ENCODE results near the gene TBX2.
"Not testable (repeated sequence)": the region's sequence is repeated elsewhere in the genome, so short reads cannot be mapped to it uniquely, and the experiment has no call there.

The TBX2 gene

DNA sequence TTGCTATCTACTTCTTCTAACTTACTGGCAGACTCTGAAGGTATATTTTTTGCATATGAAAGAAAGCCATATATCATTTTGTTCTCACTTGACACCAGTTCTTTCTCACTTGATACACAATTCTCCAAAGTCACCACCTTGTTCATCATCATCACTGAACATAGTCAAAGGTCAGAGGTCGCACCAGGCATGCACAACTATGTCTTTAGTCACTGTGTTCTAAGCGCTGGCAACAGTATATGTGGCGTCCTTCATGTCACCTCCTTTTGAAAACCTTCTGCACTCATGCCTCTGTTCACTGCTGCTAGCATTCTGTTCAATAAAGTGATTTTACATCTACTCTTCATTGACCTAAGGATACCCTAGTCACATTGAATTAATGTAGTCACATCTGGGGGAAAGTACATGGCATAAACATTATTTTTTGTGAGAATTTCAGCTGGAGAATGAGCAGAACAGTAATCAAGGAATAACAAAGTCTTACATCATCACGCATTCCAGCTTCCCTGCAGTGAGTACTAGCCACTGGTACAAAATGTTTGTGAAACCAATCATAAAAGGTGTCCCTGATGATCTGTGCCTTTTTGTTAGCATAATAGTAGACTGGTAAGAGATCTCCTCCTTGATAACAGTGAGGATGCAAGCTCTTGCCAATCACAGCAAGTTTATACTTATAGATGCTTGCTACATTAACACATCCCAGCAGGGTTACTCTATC lies 32.1 kb downstream of the TBX2 start:
- DNase-seq (ENCODE audit: low read depth in 2 of 2) = no peak

DNA sequence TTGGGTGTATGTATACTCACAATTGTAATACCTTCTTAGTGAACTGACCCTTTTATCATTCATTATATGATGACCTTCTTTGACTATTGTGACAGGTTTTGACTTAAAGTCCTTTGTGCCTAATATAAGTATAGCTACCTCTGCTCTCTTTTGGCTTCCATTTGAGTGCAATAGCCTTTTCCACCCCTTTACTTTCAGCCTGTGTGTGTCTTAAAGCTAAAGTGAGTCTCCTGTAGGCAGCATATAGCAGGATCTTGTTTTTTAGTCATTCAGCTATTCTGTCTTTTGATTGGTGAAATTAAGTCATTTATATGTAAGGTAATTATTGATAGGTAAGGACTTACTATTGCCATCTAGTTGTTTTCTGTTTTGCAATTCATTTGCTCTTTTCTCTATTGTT lies 36.6 kb downstream of the TBX2 start:
- no peak for DNase-seq (ENCODE audit: low read depth in 2 of 2)

DNA sequence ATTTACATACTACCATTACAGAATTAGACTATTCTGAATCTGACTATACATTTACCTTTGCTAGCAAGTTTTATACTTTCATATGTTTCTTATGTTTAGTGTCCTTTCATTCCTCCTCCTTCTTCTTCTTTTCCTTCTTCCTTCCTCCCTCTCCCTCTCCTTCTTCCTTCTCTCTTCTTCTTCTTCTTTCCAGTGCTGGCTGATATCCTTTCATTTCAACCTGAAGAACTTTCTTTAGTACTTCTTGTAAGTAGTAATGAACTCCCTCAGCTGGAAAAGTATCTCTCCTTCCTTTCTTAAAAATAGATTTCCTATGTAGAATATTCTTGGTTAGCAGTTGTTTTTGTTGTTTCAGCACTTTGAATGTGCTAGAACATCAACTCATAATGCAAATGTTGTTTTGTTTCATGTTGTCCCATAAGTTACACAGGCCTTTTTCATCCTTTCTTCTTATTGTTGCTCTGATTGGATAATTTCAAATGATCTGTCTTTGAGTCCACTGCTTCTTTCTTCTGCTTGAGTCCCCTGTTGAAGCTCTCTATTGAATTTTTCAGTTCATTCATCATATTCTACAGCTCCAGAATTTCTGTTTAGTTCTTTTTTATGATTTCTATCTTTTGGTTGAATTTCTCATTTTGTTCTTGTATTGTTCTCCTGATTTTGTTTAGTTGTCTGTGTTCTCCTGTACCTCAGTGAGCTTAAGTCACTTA lies 37.5 kb downstream of the TBX2 start:
- DNase-seq (ENCODE audit: low read depth in 2 of 2) = no peak

DNA sequence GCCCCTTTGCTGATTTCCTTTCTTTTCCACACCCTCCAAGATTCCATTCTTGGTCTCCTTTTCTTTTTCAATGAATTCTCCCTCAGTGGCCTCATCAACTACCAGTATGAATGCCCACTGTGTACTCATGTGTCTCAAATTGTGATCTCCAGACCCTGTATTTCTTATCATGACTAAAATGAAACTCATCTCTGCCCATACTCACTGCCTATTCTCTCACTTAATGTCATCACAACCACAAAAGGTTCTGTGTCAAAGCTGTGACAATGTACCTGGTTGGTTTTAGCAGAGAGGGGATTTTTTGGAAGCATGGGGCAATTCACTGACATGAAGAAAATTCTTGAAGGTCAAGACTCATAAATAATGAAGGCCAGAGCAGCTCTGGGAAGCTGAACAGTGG lies 41.1 kb downstream of the TBX2 start:
- no peak for DNase-seq (ENCODE audit: low read depth in 2 of 2)

DNA sequence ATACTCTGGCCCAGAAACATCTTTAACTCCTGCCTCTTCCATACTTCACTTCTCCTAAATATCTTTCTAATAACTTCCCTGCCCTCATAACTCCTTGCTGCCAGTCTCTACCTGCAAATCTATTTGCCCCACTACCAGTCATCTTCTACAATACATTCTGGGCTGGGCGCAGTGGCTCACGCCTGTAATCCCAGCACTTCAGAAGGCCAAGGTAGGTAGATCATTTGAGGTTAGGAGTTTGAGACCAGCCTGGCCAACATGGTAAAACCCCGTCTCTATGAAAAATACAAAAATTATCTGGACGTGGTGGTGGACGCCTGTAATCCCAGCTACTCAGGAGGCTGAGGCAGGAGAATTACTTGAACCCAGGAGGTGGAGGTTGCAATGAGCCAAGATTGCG lies 41.9 kb downstream of the TBX2 start:
- not testable (repeated sequence) for DNase-seq (ENCODE audit: low read depth in 2 of 2)

DNA sequence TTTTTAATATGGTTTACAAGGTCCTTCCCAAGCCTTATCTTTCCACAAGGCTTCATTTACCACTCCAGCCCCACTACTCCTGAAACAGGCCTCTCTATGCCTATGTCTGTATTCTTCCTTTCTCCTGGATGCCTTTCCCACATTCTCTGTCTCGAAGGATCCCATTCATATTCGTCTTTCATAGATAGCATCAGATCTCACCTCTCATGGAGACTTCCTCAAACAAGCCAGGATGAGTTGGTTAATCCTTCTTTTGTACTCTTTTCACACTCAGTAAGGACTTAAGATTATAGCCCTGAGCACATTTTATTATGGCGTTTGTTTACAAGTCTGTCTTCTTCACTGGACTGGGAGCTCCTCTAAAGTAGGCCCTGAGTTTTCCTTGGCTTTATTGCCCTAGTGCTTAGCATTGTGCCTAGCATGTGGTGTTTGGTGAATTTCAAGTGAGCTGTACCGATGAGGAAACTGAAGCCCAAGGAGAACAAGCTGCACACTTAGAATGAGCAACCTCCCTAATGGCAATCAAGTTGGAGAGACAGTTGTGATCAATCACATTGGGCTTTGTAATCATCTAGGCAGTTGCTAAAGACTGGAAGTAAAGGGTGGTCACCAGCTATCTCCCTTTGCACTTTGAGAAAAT lies 42.6 kb downstream of the TBX2 start:
- no peak for DNase-seq (ENCODE audit: low read depth in 2 of 2)

DNA sequence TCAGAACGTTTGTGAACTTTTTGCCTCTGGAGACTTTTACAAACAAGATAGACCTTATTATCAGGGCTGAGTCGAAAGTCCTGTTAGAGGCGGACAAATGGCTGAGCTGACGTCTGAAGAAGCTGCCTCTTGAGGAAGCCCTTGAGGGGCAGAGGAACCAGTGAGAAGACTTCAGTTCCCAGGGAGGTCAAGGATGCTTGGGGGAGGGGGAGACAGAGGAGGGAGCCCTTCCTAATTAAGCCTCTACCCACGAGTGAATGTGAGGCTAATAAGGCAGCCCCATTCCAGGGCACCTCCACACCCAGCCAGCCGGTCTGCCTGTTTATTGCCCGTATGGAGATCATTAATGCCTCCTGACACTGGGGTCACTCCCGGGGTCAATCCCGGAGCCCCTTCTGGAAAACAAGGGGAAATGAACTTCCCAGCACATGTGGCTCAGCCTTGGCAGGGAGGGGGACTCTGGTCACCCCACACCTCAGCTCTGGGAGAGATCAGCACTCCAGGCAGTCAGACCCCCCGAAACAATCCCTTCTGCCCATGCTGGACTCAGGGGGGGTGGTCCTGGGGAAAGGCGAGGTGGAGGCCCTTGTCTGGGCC lies 43.3 kb downstream of the TBX2 start:
- DNase-seq (ENCODE audit: low read depth in 2 of 2) = no peak

DNA sequence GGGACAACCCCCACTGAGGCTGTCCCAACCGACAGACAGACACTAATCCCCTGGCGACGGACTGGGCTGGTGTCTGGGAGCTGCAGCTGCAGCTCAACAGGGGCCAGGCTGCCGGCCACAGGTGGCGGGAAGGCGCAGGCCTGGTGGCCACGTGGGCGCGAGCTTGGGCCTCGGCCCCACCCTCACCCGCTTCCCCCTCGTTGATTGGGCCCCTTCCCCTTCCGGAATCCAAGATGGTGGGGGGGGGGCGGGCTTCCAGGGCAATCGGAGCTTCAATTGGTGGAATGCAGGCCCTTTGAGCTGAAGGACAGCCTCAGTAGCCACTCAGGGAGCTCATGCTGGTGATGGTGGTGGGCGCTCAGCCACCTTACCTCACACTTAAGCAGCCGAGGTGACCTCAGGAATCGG lies 43.8 kb downstream of the TBX2 start:
- DNase-seq (ENCODE audit: low read depth in 2 of 2) = no peak

DNA sequence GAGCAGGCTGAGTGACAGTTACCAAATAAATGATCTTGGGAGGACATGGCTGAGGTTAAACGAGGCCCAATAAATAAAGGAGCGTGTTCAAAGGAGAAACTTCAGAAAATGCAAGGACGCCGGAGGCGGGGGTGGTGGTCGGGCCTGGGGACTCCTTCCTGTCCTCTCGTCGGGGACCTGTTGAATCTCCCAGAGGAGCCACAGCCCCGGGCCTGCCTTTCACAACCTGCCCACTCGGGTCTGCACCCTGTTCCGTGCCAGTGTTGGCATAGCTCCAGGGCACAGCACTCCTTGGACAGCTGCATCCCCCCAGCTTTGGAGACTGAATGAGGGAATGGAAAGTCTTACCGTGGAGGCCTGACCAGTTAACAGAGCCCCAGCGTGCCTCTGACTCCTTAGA lies 44.4 kb downstream of the TBX2 start:
- no peak for DNase-seq (ENCODE audit: low read depth in 2 of 2)

DNA sequence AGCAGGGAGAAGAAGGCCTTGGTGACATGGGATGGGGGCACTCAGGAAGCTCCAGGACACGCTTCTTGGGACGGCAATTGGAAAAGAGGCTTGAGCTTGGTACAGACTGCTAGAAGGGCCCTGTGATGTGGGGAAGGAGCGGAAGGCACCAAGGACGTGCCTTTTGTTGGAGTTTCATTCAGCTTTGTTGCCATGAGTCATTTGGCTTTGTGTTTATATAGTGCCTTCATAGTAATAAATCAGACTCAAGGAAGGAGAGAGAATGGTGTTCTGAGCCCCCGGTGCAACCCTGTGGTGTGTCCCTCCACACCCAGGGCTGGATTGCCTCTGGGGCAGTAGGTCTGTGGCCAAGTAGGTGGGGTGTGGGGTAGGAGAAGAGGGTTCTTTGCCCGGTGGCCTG lies 45.2 kb downstream of the TBX2 start:
- no peak for DNase-seq (ENCODE audit: low read depth in 2 of 2)

DNA sequence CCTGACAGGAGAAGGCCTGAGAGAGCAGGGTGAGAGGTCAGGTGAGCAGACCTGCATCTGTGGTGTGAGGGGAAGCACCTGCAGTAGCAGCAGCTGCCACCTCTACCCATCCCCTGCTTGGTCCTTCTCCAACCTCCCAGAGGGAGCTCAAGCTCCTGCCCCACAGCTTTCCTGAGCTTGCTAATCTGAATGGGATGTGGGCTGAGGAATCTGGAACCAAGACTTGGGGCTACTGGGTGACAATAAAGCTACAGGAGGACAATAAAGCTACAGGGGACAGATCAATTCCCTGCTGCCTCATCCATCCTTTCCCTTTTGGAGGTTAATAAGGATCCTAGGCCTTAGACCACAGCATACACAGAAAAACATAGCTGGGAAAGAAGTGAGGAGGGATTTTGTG lies 47.7 kb downstream of the TBX2 start:
- no peak for DNase-seq (ENCODE audit: low read depth in 2 of 2)

DNA sequence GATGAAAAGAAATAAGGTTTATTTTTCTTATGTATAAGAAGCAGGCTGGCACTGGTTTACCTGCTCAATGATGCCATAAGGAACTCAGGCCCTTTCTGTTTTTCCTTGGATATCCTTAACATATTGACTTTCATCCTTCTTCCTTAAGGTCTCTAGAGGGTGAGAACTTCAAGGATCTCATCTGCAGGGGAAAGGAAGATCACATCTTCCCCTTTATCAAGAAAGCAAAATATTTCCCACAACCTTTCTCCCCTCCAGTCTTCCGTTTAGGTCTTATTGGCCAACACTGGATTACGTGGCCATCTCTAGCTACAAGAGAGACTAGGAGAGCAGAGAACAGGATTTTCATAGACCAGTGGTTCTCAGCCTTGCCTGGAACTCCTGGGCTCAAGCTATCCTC lies 48.4 kb downstream of the TBX2 start:
- DNase-seq (ENCODE audit: low read depth in 2 of 2) = no peak

DNA sequence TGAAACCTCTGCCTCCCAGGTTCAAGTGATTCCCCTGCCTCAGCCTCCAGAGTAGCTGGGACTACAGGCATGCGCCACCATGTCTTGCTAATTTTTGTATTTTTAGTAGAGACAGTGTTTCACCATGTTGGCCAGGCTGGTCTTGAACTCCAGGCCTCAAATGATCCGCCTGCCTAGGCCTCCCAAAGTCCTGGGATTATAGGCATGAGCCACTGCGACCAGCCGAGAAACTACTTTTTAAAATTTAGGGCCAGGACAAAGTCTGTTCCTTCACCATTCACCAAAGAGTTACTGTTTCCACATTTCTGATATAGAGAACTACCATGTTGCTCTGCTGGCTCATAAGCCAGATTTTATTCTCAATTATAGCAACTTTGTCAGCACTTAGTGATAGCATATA lies 49.5 kb downstream of the TBX2 start:
- not testable (repeated sequence) for DNase-seq (ENCODE audit: low read depth in 2 of 2)

DNA sequence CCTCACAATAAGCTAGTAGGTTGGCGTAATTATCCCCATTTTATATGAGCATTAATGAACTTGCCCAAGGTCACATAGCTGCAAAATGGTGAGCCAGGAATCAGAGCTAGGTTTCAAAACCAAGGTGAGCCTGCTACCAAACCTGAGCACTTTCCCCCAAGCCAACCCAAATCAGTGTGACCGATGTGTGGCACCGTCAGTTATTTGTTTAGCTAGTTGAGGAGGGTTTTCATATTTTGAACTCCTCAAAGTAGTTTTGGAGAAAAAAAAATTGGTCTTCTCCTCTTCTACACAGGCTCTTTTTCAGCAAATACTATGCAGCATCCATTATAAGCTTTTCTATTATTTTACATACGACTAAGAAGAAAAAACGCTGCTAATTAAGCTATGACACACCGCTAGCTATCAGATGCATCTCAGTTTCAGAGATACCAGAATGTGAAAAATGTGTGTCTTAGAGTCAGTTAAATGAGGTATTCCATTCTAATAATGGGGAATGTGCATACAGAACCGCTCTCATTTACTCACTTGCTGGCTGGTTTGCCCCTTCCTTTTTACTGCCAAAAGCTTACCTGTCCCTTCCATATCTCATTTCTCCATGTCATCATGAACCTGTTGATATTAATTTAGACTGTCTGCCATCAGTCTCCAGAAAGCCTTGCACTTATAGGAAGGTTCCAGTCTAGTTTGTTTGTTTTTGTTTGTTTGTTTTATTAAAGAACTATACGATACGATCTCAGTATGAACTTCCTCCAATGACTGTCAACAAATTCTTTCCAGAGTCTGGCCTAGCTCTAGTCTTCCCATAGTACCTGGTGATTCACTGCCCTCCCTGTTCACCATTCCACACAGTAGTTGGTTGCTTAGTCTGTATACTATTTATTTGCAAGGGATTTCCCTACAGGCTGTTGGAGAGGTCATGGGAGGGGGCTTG lies 50.3 kb downstream of the TBX2 start:
- DNase-seq (ENCODE audit: low read depth in 2 of 2) = no peak

DNA sequence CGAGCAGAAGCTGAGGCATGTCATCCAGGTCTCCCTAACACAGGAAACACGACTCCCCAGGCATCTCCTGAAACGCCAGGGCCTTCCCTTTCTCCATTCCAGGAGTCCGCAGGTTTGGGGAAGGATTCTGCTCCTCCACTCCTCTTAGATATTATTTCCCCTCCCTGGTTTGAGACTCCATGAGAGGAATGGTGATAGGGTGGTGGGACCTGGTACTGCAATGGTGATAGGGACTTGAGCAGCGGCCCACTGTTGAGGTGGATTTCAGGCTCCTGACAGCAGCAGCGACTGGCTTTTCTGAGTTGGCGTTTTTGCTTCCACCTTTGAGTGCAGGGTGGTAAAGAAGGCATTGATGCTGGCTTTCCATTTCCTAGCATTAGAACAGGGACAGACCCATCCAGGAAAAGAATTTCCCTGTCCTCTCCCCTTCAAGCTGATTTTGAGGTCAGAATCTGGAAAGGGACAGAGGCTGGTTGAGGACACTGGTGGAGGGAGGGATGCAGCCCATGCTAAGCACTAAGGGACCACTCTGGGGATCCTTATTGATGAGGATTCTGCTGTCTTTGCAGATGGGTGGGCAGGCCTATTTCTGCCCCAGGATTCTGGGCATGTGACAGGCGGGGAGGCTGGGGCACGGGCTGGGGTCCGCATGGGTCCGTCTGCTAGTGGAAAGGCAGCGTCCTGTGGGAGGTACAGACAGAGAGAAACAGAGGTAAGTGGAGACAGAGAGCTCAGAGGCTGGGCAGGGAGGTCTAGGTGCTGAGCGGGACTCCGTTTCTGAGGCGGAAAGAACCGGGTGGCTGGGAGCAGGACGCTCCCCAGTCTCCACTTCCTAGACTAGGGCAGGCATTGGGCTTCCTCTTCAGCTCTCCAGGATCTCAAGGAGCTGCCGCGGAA lies 51.2 kb downstream of the TBX2 start:
- no peak for DNase-seq (ENCODE audit: low read depth in 2 of 2)

DNA sequence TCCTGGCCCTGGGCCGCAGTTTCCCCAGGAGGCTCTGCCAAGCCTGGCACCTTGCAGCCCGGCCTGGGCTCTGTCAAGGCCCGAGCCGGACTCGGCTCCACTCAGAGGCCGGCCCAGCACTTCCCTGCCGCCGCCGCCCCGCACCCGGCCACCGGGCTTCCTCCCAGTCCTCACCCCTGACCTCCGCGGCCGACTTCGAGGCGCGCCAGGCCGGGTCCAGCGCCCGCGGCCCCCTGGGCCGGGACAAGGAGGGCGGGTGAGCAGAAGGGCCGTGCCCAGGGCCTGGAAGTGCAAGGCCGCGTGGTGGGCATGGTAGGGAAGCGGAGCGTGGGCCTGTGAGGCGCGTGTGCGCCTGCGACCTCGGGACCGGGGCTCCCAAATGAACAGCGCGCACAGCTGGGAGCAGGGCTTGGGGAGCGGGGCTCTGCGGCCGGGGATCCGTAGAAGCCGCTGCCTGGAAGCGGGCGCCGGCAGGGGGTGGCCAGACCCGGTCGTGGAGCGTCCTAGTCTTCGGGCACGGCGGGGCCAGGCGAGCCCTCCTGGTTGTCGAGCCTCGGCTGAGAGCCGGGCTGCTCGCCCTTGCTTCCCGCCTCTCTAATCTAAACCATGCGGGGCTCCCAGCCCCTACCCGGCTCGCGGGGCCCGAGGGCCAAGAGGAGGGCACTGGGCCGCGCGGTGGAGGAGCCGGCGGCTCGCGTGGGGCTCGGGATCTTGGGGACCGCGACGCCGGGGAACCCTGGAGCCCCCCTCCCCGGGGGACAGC lies 52.1 kb downstream of the TBX2 start:
- no peak for DNase-seq (ENCODE audit: low read depth in 2 of 2)

DNA sequence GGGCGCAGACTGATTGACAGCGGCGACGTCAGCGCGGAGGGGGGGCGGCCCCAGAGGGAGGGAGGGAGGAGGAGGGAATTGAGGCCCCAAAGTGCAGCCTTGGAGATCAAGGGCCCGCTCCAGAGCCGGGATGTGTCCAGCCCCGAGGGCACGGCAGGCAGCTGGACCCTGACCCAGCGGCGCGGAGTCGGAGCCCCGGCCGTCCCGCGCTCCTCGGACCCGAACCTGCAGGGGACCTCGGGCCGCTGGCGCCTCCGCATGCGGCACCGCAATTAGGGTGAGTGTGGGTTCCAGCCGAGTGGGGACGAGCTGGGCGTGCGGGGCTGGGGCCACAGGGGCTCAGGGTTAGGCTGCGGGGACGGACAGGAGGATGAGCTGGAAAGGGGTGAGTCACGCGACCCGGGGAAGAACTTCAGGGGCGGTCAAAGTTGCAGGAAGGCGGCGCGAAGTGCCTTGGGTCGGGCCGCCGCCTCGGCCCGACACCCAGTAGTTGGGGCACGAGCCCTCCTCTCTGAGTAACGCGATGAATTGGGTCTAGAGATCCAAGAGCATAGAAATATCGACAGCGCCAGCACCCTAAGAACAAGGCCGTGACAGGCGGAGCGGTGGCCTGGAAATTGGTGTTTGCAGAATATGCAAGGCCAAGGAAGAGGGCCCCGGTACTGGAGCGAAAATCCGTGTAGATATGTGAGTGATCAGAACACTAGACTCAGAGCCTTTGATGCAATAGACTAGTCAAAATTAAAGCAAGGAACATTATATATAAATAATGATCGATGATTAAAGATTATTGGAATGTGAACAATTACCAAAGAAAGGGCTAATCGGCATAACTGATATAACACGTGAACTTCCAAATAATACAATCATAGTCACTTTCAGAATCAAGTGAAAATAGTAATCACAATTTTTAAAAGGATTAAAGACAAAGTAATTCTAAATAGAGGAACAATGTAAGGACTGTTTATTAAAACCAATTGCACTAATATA lies 53.0 kb downstream of the TBX2 start, which contains the start of gene TBX4:
TSS of gene TBX4 (plus strand) at position 122 of the 990 bp plus-strand sequence. CDS start 4,069 bp downstream, outside the sequence.
- DNase-seq (ENCODE audit: low read depth in 2 of 2) = no peak
